OCI-LY1 (cell line): ENCODE results near the gene NDRG2.
A peak's percentile ranks its signal among the peaks of the same experiment; 100 is the strongest.

ENCODE experiments used
- H2AFZ ChIP-seq: fragments of 200-600 bp; sonication (generic), shearing (Covaris generic); 2 replicates; pipeline ENCODE4 v1.6.0; 2014; ENCODE audit warnings: antibody characterized with exemption, mild to moderate bottlenecking, low read length
- H3F3A ChIP-seq: fragments of 200-600 bp; sonication (generic), shearing (Covaris generic); 2 replicates; pipeline ENCODE4 v1.6.0; 2014; ENCODE audit warnings: mild to moderate bottlenecking, antibody characterized with exemption, low read length, moderate library complexity; ENCODE audit not compliant: insufficient read depth
- H3K27ac ChIP-seq: fragments of 200-600 bp; sonication (generic); 2 replicates; pipeline ENCODE4 v1.5.1; 2014; ENCODE audit warnings: low read length, mixed run types, mild to moderate bottlenecking, low read depth; ENCODE audit not compliant: poor library complexity, severe bottlenecking
- H3K27me3 ChIP-seq: fragments of 200-600 bp; sonication (generic); 2 replicates; pipeline ENCODE4 v1.6.0; 2014; ENCODE audit warnings: antibody characterized with exemption, mild to moderate bottlenecking, low read length, moderate library complexity; ENCODE audit not compliant: insufficient read depth
- H3K36me3 ChIP-seq: fragments of 200-600 bp; sonication (generic); 2 replicates; pipeline ENCODE4 v1.6.1; 2014; ENCODE audit warnings: mild to moderate bottlenecking, antibody characterized with exemption, low read length, moderate library complexity, mixed read lengths; ENCODE audit not compliant: insufficient read depth
- H3K4me1 ChIP-seq: fragments of 200-600 bp; sonication (generic); 2 replicates; pipeline ENCODE4 v1.5.1; 2014; ENCODE audit warnings: mild to moderate bottlenecking, low read length, moderate library complexity; ENCODE audit not compliant: insufficient read depth, severe bottlenecking
- H3K4me2 ChIP-seq: fragments of 200-600 bp; sonication (generic), shearing (Covaris generic); 2 replicates; pipeline ENCODE4 v1.6.1; 2014; ENCODE audit warnings: low read length
- H3K4me3 ChIP-seq: fragments of 200-600 bp; sonication (generic); 2 replicates; pipeline ENCODE4 v1.5.1; 2014; ENCODE audit warnings: low read length, low read depth, mild to moderate bottlenecking, mixed read lengths; ENCODE audit not compliant: poor library complexity, severe bottlenecking
- H3K79me2 ChIP-seq: fragments of 200-600 bp; shearing (Covaris generic); 2 replicates; pipeline ENCODE4 v1.6.1; 2016; ENCODE audit warnings: mixed run types, low read length, mixed read lengths; ENCODE audit not compliant: insufficient read depth
- H3K9ac ChIP-seq: fragments of 200-600 bp; sonication (generic), shearing (Covaris generic); 2 replicates; pipeline ENCODE4 v1.6.1; 2014; ENCODE audit warnings: mild to moderate bottlenecking, low read length, mixed read lengths
- H3K9me2 ChIP-seq: fragments of 200-600 bp; sonication (generic), shearing (Covaris generic); 2 replicates; pipeline ENCODE4 v1.6.1; 2014; ENCODE audit warnings: low read depth, mild to moderate bottlenecking, low read length, mixed read lengths
- H3K9me3 ChIP-seq: fragments of 200-600 bp; shearing (Covaris generic); 2 replicates; pipeline ENCODE4 v1.6.1; 2014; ENCODE audit warnings: low read length, mixed read lengths
- H4K20me1 ChIP-seq: fragments of 200-600 bp; sonication (generic), shearing (Covaris generic); 2 replicates; pipeline ENCODE4 v1.6.0; 2016; ENCODE audit warnings: mild to moderate bottlenecking, low read length; ENCODE audit not compliant: insufficient read depth
- CTCF ChIP-seq: fragments of 200-600 bp; sonication (generic), shearing (Covaris generic); IDR thresholded peaks from 2 replicates; pipeline ENCODE4 v1.5.1; 2017; ENCODE audit warnings: mild to moderate bottlenecking, antibody characterized with exemption, low read length, moderate library complexity, mixed read lengths
- EZH2 ChIP-seq: fragments of 200-600 bp; sonication (generic), shearing (Covaris generic); IDR thresholded peaks from 2 replicates; pipeline ENCODE4 v1.8.0; 2017; ENCODE audit warnings: borderline replicate concordance, mixed run types, mild to moderate bottlenecking, antibody characterized with exemption, low read length, moderate library complexity, mixed read lengths

The NDRG2 gene

GRCh38 chr14:21026988-21027315, 2.1 kb upstream of the NDRG2 start:
- TF ChIP-seq EZH2 (no peak), CTCF (no peak)
- no peak overlapping the region for H2AFZ ChIP-seq
- no peaks in the 10 kb centered on the region for H3K9me2 ChIP-seq
- H4K20me1 ChIP-seq = no peaks in the 10 kb centered on the region
- H3K4me2 ChIP-seq = no peak overlapping the region
- H3K4me1 ChIP-seq = peaks cover 2% of the 10 kb centered on the region
- H3K79me2 ChIP-seq = no peaks in the 10 kb centered on the region
- H3F3A ChIP-seq = no peaks in the 10 kb centered on the region
- H3K27ac ChIP-seq = no peak overlapping the region
- no peak overlapping the region for H3K9ac ChIP-seq
- no peaks in the 10 kb centered on the region for H3K36me3 ChIP-seq
- H3K4me3 ChIP-seq = no peak overlapping the region
- H3K9me3 ChIP-seq = no peaks in the 10 kb centered on the region
- no peaks in the 10 kb centered on the region; the same call in 1 of the 2 replicates for H3K27me3 ChIP-seq

- H3K36me3 ChIP-seq = no peaks in the 10 kb centered on the region
- no peaks in the 10 kb centered on the region for H3K9me2 ChIP-seq
- no peaks in the 10 kb centered on the region; the same call in 1 of the 2 replicates for H3K27me3 ChIP-seq
- no peak overlapping the region for H3K4me3 ChIP-seq
- H3K4me1 ChIP-seq = peaks cover 2% of the 10 kb centered on the region
- no peak overlapping the region for H3K27ac ChIP-seq
- H4K20me1 ChIP-seq = no peaks in the 10 kb centered on the region
- H3K9ac ChIP-seq = no peak overlapping the region
- no peak for TF ChIP-seq EZH2
- TF ChIP-seq CTCF = no peak
- H3K9me3 ChIP-seq = no peaks in the 10 kb centered on the region
- no peak overlapping the region for H3K4me2 ChIP-seq
- H2AFZ ChIP-seq = no peak overlapping the region
- H3K79me2 ChIP-seq = no peaks in the 10 kb centered on the region
- no peaks in the 10 kb centered on the region for H3F3A ChIP-seq
Measured at GRCh38 chr14:21026274-21026987, 1.6 kb upstream of the NDRG2 start.

GRCh38 chr14:21025371-21026273, 761 bp upstream of the NDRG2 start:
- TF ChIP-seq CTCF (no peak), EZH2 (no peak)
- Histone ChIP-seq H3K36me3 (no peaks in the 10 kb centered on the region), H4K20me1 (no peaks in the 10 kb centered on the region), H2AFZ (no peak overlapping the region), H3K4me1 (peaks cover 2% of the 10 kb centered on the region), H3K4me2 (peak overlapping the region; percentile 53; the same call in 1 of the 2 replicates), H3K27me3 (no peaks in the 10 kb centered on the region; the same call in 1 of the 2 replicates), H3K9me3 (no peaks in the 10 kb centered on the region), H3F3A (no peaks in the 10 kb centered on the region), H3K27ac (no peak overlapping the region), H3K79me2 (no peaks in the 10 kb centered on the region), H3K9me2 (no peaks in the 10 kb centered on the region), H3K9ac (no peak overlapping the region), H3K4me3 (peak overlapping the region; percentile 43)
